H9 (cell line): ENCODE results near the gene KRTAP2-1. TPM values are rescaled to one million over a fixed set of nuclear protein-coding genes. Genes with fewer than 3 reads are reported as not detected.

ENCODE experiments used
- DNase-seq: peaks from one replicate; pipeline ENCODE4 v3.0.0-alpha.2; 2017
- H2AFZ ChIP-seq: one replicate; pipeline ENCODE4 v1.6.1; 2013; ENCODE audit warnings: mild to moderate bottlenecking, low read length, control low read depth, moderate library complexity
- H2AK5ac ChIP-seq: 2 replicates; pipeline ENCODE4 v1.6.1; 2013; ENCODE audit warnings: low read length, control low read depth, mixed read lengths; ENCODE audit not compliant: insufficient read length
- H2BK120ac ChIP-seq: one replicate; pipeline ENCODE4 v1.6.1; 2013; ENCODE audit warnings: low read depth, mild to moderate bottlenecking, low read length, control low read depth, inconsistent platforms; ENCODE audit not compliant: poor library complexity, severe bottlenecking
- H2BK12ac ChIP-seq: 2 replicates; pipeline ENCODE4 v1.6.1; 2013; ENCODE audit warnings: low read length, control low read depth, mixed read lengths, low read depth; ENCODE audit not compliant: insufficient read length
- H2BK15ac ChIP-seq: 2 replicates; pipeline ENCODE4 v1.6.1; 2013; ENCODE audit warnings: low read depth, low read length, control low read depth
- H2BK20ac ChIP-seq: one replicate; pipeline ENCODE4 v1.6.1; 2013; ENCODE audit warnings: low read depth, mild to moderate bottlenecking, low read length, control low read depth, inconsistent platforms; ENCODE audit not compliant: poor library complexity, severe bottlenecking
- H2BK5ac ChIP-seq: 2 replicates; pipeline ENCODE4 v1.6.1; 2013; ENCODE audit warnings: low read length, control low read depth, mixed read lengths; ENCODE audit not compliant: insufficient read length
- H3K14ac ChIP-seq: 2 replicates; pipeline ENCODE4 v1.6.1; 2013; ENCODE audit warnings: low read length, control low read depth; ENCODE audit not compliant: insufficient read depth
- H3K18ac ChIP-seq: 2 replicates; pipeline ENCODE4 v1.6.1; 2013; ENCODE audit warnings: low read depth, mild to moderate bottlenecking, mixed read lengths, low read length, control low read depth; ENCODE audit not compliant: insufficient read length
- H3K23ac ChIP-seq: 2 replicates; pipeline ENCODE4 v1.6.1; 2013; ENCODE audit warnings: low read length, control low read depth, mixed read lengths, low read depth; ENCODE audit not compliant: insufficient read length
- H3K23me2 ChIP-seq: 2 replicates; pipeline ENCODE4 v1.6.1; 2013; ENCODE audit warnings: low read depth, mild to moderate bottlenecking, mixed read lengths, low read length, control low read depth; ENCODE audit not compliant: insufficient read length, poor library complexity, severe bottlenecking
- H3K27ac ChIP-seq: 2 replicates; pipeline ENCODE4 v1.5.1; 2013; ENCODE audit warnings: low read length, control low read depth, mixed read lengths, low read depth; ENCODE audit not compliant: insufficient read length
- H3K27me3 ChIP-seq: 2 replicates; pipeline ENCODE4 v1.6.1; 2013; ENCODE audit warnings: low read length, control low read depth, inconsistent platforms; ENCODE audit not compliant: insufficient read depth
- H3K4ac ChIP-seq: 2 replicates; pipeline ENCODE4 v1.6.1; 2013; ENCODE audit warnings: low read depth, mild to moderate bottlenecking, control low read depth, inconsistent platforms, low read length, moderate library complexity
- H3K4me1 ChIP-seq: 2 replicates; pipeline ENCODE4 v1.6.1; 2013; ENCODE audit warnings: low read length, control low read depth, inconsistent platforms; ENCODE audit not compliant: insufficient read depth
- H3K4me2 ChIP-seq: 2 replicates; pipeline ENCODE4 v1.6.1; 2013; ENCODE audit warnings: low read length, control low read depth, mixed read lengths; ENCODE audit not compliant: insufficient read length, insufficient read depth
- H3K56ac ChIP-seq: 2 replicates; pipeline ENCODE4 v1.6.1; 2013; ENCODE audit warnings: low read depth, mild to moderate bottlenecking, mixed read lengths, low read length, control low read depth; ENCODE audit not compliant: insufficient read length
- H3K79me1 ChIP-seq: 2 replicates; pipeline ENCODE4 v1.6.1; 2013; ENCODE audit warnings: low read depth, mild to moderate bottlenecking, moderate library complexity, low read length, control low read depth, inconsistent platforms; ENCODE audit not compliant: insufficient read depth, poor library complexity, severe bottlenecking
- H3K79me2 ChIP-seq: 2 replicates; pipeline ENCODE4 v1.6.1; 2013; ENCODE audit warnings: low read length, control low read depth, inconsistent platforms; ENCODE audit not compliant: insufficient read depth
- H3K9ac ChIP-seq: 2 replicates; pipeline ENCODE4 v1.6.1; 2013; ENCODE audit warnings: low read length, control low read depth, mixed read lengths; ENCODE audit not compliant: insufficient read length; ENCODE audit errors: extremely low read depth
- H3K9me3 ChIP-seq: one replicate; pipeline ENCODE4 v1.6.1; 2013; ENCODE audit warnings: low read depth, low read length, inconsistent platforms; ENCODE audit not compliant: control insufficient read depth
- H3T11ph ChIP-seq: one replicate; pipeline ENCODE4 v1.6.1; 2013; ENCODE audit warnings: mild to moderate bottlenecking, low read length, control low read depth, inconsistent platforms
- H4K20me1 ChIP-seq: one replicate; pipeline ENCODE4 v1.6.1; 2013; ENCODE audit not compliant: control insufficient read depth, insufficient read length, insufficient read depth
- H4K5ac ChIP-seq: 2 replicates; pipeline ENCODE4 v1.6.1; 2013; ENCODE audit warnings: low read depth, mild to moderate bottlenecking, mixed read lengths, low read length, control low read depth; ENCODE audit not compliant: insufficient read length
- H4K8ac ChIP-seq: replicated peaks from 2 replicates; pipeline ENCODE4 v1.6.1; 2013; ENCODE audit warnings: low read length, control low read depth, mixed read lengths, low read depth; ENCODE audit not compliant: insufficient read length
- H4K91ac ChIP-seq: 2 replicates; pipeline ENCODE4 v1.6.1; 2013; ENCODE audit warnings: low read depth, mild to moderate bottlenecking, moderate library complexity, mixed read lengths, low read length, control low read depth; ENCODE audit not compliant: insufficient read length
- H3K27ac Mint-ChIP-seq, 3 experiments: 2 replicates in 2 of 3; 3 replicates in 1 of 3; pipeline ENCODE4 v1.8.0; 2020 to 2021; ENCODE audit warnings: mixed read lengths in 3 of 3, mild to moderate bottlenecking in 1 of 3, moderate library complexity in 1 of 3
- H3K27me3 Mint-ChIP-seq: 2 replicates; pipeline ENCODE4 v1.8.0; 2021; ENCODE audit warnings: low read depth, mild to moderate bottlenecking, moderate library complexity, mixed read lengths
- H3K36me3 Mint-ChIP-seq, 3 experiments: 2 replicates in 2 of 3; 3 replicates in 1 of 3; pipeline ENCODE4 v1.8.0; 2020 to 2021; ENCODE audit warnings: low read depth in 3 of 3, mixed read lengths in 3 of 3; ENCODE audit not compliant: insufficient read depth in 1 of 3
- H3K4me1 Mint-ChIP-seq, 2 experiments: 2 replicates each; pipeline ENCODE4 v1.8.0; 2020; ENCODE audit warnings: mixed read lengths in 2 of 2
- H3K4me3 Mint-ChIP-seq, 2 experiments: 2 replicates in 1 of 2; 3 replicates in 1 of 2; pipeline ENCODE4 v1.8.0; 2020 to 2021; ENCODE audit warnings: mild to moderate bottlenecking in 2 of 2, mixed read lengths in 2 of 2, moderate library complexity in 1 of 2
- H3K9me3 Mint-ChIP-seq, 2 experiments: 2 replicates in 1 of 2; 3 replicates in 1 of 2; pipeline ENCODE4 v1.8.0; 2020; ENCODE audit warnings: mild to moderate bottlenecking in 2 of 2, mixed read lengths in 2 of 2, moderate library complexity in 1 of 2
- CTCF ChIP-seq: fragments of 200-600 bp; sonication (generic); conservative IDR thresholded peaks from 3 replicates; pipeline ENCODE4 v1.8.0; 2021; ENCODE audit warnings: antibody characterized with exemption, mild to moderate bottlenecking
- WGBS: extraction: QIAGEN DNeasy Blood & Tissue Kit; methylation state at CpG from one replicate; pipeline ENCODE4 v1.1.7; 2013; ENCODE audit warnings: missing lambda C conversion rate, low lambda C conversion rate, mixed read lengths; ENCODE audit not compliant: insufficient read length; ENCODE audit errors: extremely low coverage; 5-methylcytosine and 5-hydroxymethylcytosine counted together
- total RNA-seq: library from RNA; stranded (reverse); gene quantifications from 2 replicates; pipeline ENCODE4 v1.2.1, GENCODE V29; 2021

Gene KRTAP2-1
- total RNA-seq, 1 experiment from 2014 or later, result not detected

DNA sequence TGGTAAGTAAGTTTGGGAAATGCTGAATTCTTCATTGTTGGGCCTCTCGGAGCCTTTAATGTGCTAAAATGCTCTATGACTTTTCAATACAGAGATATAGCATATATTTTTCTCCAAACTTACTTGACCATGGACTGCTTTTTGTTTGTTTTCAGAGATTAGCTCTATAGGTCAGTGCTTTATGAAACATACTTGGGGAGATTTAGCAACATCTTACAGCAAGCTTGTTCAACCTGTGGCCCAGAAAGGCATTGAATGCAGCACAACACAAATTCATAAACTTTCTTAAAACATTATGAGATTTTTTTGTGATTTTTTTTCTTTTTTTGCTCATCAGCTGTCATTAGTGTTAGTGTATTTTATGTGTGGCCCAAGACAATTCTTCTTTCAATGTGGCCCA, 37.2 kb downstream of the KRTAP2-1 start:
- Histone ChIP-seq H3K79me1 (no peaks in the 10 kb centered on the region), H3K9me3 (no peaks in the 10 kb centered on the region), H4K91ac (no peak overlapping the region), H3K27ac (no peak overlapping the region), H2BK20ac (no peak overlapping the region), H3K14ac (no peak overlapping the region), H2BK12ac (no peak overlapping the region), H3K56ac (no peak overlapping the region), H2BK120ac (no peak overlapping the region), H4K8ac (no peak overlapping the region), H3K23me2 (no peaks in the 10 kb centered on the region), H4K5ac (no peak overlapping the region), H3K4me2 (no peak overlapping the region), H3K79me2 (no peaks in the 10 kb centered on the region), H3K27me3 (no peaks in the 10 kb centered on the region), H3K18ac (no peak overlapping the region), H3K4ac (no peak overlapping the region), H4K20me1 (no peaks in the 10 kb centered on the region), H2AFZ (no peak overlapping the region), H2AK5ac (no peak overlapping the region), H2BK15ac (no peak overlapping the region), H2BK5ac (no peak overlapping the region), H3K4me1 (no peaks in the 10 kb centered on the region; the same call in 1 of the 2 replicates), H3T11ph (no peak overlapping the region), H3K9ac (no peak overlapping the region), H3K23ac (no peak overlapping the region)
- no peaks in the 10 kb centered on the region for H3K27me3 Mint-ChIP-seq
- TF ChIP-seq CTCF, result no peak
- no peaks in the 10 kb centered on the region for H3K9me3 Mint-ChIP-seq
- peaks cover 17 to 19% of the 10 kb centered on the region in 2 experiments for H3K4me1 Mint-ChIP-seq
- WGBS, result no CpG with 5 or more reads among the region's 1 CpG
- no peak overlapping the region for H3K4me3 Mint-ChIP-seq
- H3K36me3 Mint-ChIP-seq, result no peaks in the 10 kb centered on the region
- no peak for DNase-seq
- H3K27ac Mint-ChIP-seq, result no peak overlapping the region
